GM23338 (cell line): ENCODE measurements around the gene NEK11. TPM values are rescaled to one million over a fixed set of nuclear protein-coding genes. Genes with fewer than 3 reads are reported as not detected.

ENCODE experiments used
- ATAC-seq: fragments of 200-7000 bp; cut with Tn5 transposase; 3 replicates; pipeline ENCODE4 v1.9.1; 2020
- DNase-seq: peaks from one replicate; pipeline ENCODE4 v3.0.0-alpha.2; 2015; ENCODE audit warnings: low spot score
- H2AFZ ChIP-seq: fragments of 200-600 bp; sonication (generic); 2 replicates; pipeline ENCODE4 v1.8.0; 2016; ENCODE audit warnings: antibody characterized with exemption, mild to moderate bottlenecking, moderate library complexity
- H3F3A ChIP-seq: fragments of 200-600 bp; sonication (generic); replicated peaks from 2 replicates; pipeline ENCODE4 v1.8.0; 2017; ENCODE audit warnings: antibody characterized with exemption, mixed run types, low read depth
- H3K27ac ChIP-seq: fragments of 200-600 bp; sonication (generic); 2 replicates; pipeline ENCODE4 v1.6.1; 2016; ENCODE audit warnings: low read depth
- H3K27me3 ChIP-seq: fragments of 200-600 bp; sonication (generic); 2 replicates; pipeline ENCODE4 v1.8.0; 2016; ENCODE audit warnings: mild to moderate bottlenecking, mixed run types, moderate library complexity; ENCODE audit not compliant: insufficient read depth
- H3K36me3 ChIP-seq: fragments of 200-600 bp; sonication (generic); 2 replicates; pipeline ENCODE4 v1.8.0; 2016; ENCODE audit warnings: mild to moderate bottlenecking; ENCODE audit not compliant: insufficient read depth
- H3K4me1 ChIP-seq: fragments of 200-600 bp; sonication (generic); 2 replicates; pipeline ENCODE4 v1.8.0; 2016; ENCODE audit warnings: mild to moderate bottlenecking, moderate library complexity; ENCODE audit not compliant: insufficient read depth
- H3K4me2 ChIP-seq: fragments of 200-600 bp; sonication (generic); 2 replicates; pipeline ENCODE4 v1.7.1; 2017; ENCODE audit warnings: mixed run types
- H3K4me3 ChIP-seq: fragments of 200-600 bp; sonication (generic); 2 replicates; pipeline ENCODE4 v1.6.1; 2016; ENCODE audit warnings: mixed run types
- H3K79me2 ChIP-seq: fragments of 200-600 bp; sonication (generic); replicated peaks from 2 replicates; pipeline ENCODE4 v1.8.0; 2017; ENCODE audit warnings: mild to moderate bottlenecking; ENCODE audit not compliant: insufficient read depth
- H3K9me2 ChIP-seq: fragments of 200-600 bp; sonication (generic); 2 replicates; pipeline ENCODE4 v1.8.0; 2017; ENCODE audit not compliant: insufficient read depth
- H4K20me1 ChIP-seq: fragments of 200-600 bp; sonication (generic); replicated peaks from 2 replicates; pipeline ENCODE4 v1.8.0; 2017; ENCODE audit warnings: mild to moderate bottlenecking; ENCODE audit not compliant: insufficient read depth
- H3K27ac Mint-ChIP-seq: 2 replicates; pipeline ENCODE4 v1.8.0; 2020; ENCODE audit warnings: inconsistent platforms, mild to moderate bottlenecking, moderate library complexity, mixed read lengths
- H3K27me3 Mint-ChIP-seq: 3 replicates; pipeline ENCODE4 v1.8.0; 2022; ENCODE audit warnings: low read depth, mild to moderate bottlenecking, moderate library complexity, mixed read lengths, inconsistent platforms; ENCODE audit not compliant: insufficient read depth, poor library complexity
- H3K36me3 Mint-ChIP-seq: 3 replicates; pipeline ENCODE4 v1.8.0; 2021; ENCODE audit warnings: low read depth, mild to moderate bottlenecking, inconsistent platforms, moderate library complexity, mixed read lengths
- H3K4me1 Mint-ChIP-seq: 3 replicates; pipeline ENCODE4 v1.8.0; 2020; ENCODE audit warnings: mild to moderate bottlenecking, inconsistent platforms, mixed read lengths
- H3K4me3 Mint-ChIP-seq: 3 replicates; pipeline ENCODE4 v1.8.0; 2021; ENCODE audit warnings: moderate library complexity, mild to moderate bottlenecking, inconsistent platforms, mixed read lengths
- H3K9me3 Mint-ChIP-seq: 3 replicates; pipeline ENCODE4 v1.8.0; 2020; ENCODE audit warnings: moderate library complexity, mild to moderate bottlenecking, inconsistent platforms, mixed read lengths
- ETS1 ChIP-seq: IDR thresholded peaks from 2 replicates; pipeline ENCODE4 v1.6.1; 2016; ENCODE audit warnings: antibody characterized with exemption
- EZH2 ChIP-seq: fragments of 200-600 bp; sonication (generic); IDR thresholded peaks from one replicate; pipeline ENCODE4 v1.8.0; 2017; ENCODE audit warnings: antibody characterized with exemption, mild to moderate bottlenecking, low read depth; ENCODE audit not compliant: unreplicated experiment
- NANOG ChIP-seq: IDR thresholded peaks from 2 replicates; pipeline ENCODE4 v1.6.1; 2016; ENCODE audit warnings: antibody characterized with exemption, borderline replicate concordance
- REST ChIP-seq: IDR thresholded peaks from one replicate; pipeline ENCODE4 v1.6.1; 2018; ENCODE audit warnings: antibody characterized with exemption; ENCODE audit not compliant: unreplicated experiment
- ZNF114 ChIP-seq: fragments of 250-450 bp; sonication (Bioruptor Pico); IDR thresholded peaks from 2 replicates; pipeline ENCODE4 v1.5.0; 2020; ENCODE audit warnings: mild to moderate bottlenecking, moderate library complexity
- polyA plus RNA-seq: library from polyadenylated mRNA; unstranded; fragments of >200 nt; fragmentation: Nextera tagmentation; extraction: Ambion mirVana; gene quantifications from 2 replicates; pipeline ENCODE4 v1.2.1, GENCODE V29; 2016
- total RNA-seq: library from RNA; depleted of rRNA; stranded (reverse); fragments of >200 nt; shearing (Covaris generic); gene quantifications from 2 replicates; pipeline ENCODE4 v1.2.3, GENCODE V29; 2014
- TF ChIP-seq, protein P1 (sequence below), 2 experiments: fragments of 200-600 bp in 1 of 2; sonication (generic) in 1 of 2; conservative IDR thresholded peaks; 2 replicates each; pipeline versions ENCODE4 v1.5.1 to v1.6.1; 2016 to 2017; ENCODE audit warnings: antibody characterized with exemption in 2 of 2, low read depth in 2 of 2, mild to moderate bottlenecking in 2 of 2, moderate library complexity in 1 of 2
- TF ChIP-seq, protein P2 (sequence below): fragments of 250-450 bp; sonication (Bioruptor Pico); IDR thresholded peaks from 2 replicates; pipeline ENCODE4 v1.5.0; 2020; ENCODE audit warnings: mild to moderate bottlenecking, moderate library complexity

The NEK11 gene
- total and polyA plus RNA-seq, 2 experiments from 2014 or later: 0.80 to 1.1 TPM

DNA sequence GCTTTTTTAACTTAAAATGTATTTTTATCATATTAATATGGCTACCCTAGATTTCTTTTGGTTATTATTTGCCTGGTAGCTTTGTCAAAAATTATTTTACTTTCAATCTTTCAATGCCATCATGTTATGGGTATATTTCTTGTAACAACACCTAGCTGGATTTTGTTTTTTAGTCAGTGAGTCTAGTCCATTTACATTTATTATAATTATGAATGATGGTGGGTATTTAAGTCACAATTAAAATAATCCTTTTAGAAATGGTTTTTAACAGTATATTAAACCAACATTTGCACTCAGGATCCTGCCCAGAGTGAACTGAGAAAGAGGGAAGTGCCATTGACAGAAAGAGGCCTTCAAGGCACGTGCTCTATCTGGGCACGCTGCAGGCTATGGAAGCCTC lies 315.1 kb downstream of the NEK11 start (continued):
- TF ChIP-seq ZNF114 (no peak), EZH2 (no peak), REST (no peak), ETS1 (no peak)

DNA sequence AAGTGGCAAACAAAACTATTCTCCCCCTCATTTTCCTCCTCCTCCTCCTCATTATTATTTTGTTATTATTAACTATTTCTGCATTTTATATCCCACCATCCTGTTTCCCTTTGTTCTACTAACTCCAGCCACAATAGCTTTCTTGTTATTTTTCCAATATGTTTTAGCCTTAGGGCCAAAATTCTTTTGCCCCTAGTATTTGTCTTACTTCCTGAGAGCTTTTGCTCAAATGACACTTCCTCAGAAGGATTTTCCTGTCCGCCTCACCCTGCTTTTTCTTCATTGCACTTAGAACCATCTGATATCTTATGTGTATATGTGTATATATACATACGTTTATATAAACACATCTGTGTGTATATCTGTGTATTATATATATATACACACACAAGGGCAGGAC lies 322.2 kb downstream of the NEK11 start:
- TF ChIP-seq, protein P1, sequence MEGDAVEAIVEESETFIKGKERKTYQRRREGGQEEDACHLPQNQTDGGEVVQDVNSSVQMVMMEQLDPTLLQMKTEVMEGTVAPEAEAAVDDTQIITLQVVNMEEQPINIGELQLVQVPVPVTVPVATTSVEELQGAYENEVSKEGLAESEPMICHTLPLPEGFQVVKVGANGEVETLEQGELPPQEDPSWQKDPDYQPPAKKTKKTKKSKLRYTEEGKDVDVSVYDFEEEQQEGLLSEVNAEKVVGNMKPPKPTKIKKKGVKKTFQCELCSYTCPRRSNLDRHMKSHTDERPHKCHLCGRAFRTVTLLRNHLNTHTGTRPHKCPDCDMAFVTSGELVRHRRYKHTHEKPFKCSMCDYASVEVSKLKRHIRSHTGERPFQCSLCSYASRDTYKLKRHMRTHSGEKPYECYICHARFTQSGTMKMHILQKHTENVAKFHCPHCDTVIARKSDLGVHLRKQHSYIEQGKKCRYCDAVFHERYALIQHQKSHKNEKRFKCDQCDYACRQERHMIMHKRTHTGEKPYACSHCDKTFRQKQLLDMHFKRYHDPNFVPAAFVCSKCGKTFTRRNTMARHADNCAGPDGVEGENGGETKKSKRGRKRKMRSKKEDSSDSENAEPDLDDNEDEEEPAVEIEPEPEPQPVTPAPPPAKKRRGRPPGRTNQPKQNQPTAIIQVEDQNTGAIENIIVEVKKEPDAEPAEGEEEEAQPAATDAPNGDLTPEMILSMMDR (conservative IDR thresholded peaks at IDR 0.05; ENCODE audit: low read depth in 2 of 2): no peak
- TF ChIP-seq, protein P2, sequence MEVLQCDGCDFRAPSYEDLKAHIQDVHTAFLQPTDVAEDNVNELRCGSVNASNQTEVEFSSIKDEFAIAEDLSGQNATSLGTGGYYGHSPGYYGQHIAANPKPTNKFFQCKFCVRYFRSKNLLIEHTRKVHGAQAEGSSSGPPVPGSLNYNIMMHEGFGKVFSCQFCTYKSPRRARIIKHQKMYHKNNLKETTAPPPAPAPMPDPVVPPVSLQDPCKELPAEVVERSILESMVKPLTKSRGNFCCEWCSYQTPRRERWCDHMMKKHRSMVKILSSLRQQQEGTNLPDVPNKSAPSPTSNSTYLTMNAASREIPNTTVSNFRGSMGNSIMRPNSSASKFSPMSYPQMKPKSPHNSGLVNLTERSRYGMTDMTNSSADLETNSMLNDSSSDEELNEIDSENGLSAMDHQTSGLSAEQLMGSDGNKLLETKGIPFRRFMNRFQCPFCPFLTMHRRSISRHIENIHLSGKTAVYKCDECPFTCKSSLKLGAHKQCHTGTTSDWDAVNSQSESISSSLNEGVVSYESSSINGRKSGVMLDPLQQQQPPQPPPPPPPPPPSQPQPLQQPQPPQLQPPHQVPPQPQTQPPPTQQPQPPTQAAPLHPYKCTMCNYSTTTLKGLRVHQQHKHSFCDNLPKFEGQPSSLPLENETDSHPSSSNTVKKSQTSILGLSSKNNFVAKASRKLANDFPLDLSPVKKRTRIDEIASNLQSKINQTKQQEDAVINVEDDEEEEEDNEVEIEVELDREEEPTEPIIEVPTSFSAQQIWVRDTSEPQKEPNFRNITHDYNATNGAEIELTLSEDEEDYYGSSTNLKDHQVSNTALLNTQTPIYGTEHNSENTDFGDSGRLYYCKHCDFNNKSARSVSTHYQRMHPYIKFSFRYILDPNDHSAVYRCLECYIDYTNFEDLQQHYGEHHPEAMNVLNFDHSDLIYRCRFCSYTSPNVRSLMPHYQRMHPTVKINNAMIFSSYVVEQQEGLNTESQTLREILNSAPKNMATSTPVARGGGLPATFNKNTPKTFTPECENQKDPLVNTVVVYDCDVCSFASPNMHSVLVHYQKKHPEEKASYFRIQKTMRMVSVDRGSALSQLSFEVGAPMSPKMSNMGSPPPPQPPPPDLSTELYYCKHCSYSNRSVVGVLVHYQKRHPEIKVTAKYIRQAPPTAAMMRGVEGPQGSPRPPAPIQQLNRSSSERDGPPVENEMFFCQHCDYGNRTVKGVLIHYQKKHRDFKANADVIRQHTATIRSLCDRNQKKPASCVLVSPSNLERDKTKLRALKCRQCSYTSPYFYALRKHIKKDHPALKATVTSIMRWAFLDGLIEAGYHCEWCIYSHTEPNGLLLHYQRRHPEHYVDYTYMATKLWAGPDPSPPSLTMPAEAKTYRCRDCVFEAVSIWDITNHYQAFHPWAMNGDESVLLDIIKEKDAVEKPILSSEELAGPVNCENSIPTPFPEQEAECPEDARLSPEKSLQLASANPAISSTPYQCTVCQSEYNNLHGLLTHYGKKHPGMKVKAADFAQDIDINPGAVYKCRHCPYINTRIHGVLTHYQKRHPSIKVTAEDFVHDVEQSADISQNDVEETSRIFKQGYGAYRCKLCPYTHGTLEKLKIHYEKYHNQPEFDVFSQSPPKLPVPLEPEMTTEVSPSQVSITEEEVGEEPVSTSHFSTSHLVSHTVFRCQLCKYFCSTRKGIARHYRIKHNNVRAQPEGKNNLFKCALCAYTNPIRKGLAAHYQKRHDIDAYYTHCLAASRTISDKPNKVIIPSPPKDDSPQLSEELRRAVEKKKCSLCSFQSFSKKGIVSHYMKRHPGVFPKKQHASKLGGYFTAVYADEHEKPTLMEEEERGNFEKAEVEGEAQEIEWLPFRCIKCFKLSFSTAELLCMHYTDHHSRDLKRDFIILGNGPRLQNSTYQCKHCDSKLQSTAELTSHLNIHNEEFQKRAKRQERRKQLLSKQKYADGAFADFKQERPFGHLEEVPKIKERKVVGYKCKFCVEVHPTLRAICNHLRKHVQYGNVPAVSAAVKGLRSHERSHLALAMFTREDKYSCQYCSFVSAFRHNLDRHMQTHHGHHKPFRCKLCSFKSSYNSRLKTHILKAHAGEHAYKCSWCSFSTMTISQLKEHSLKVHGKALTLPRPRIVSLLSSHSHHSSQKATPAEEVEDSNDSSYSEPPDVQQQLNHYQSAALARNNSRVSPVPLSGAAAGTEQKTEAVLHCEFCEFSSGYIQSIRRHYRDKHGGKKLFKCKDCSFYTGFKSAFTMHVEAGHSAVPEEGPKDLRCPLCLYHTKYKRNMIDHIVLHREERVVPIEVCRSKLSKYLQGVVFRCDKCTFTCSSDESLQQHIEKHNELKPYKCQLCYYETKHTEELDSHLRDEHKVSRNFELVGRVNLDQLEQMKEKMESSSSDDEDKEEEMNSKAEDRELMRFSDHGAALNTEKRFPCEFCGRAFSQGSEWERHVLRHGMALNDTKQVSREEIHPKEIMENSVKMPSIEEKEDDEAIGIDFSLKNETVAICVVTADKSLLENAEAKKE (CRISPR knock-in tag): no peak
- TF ChIP-seq ZNF114: no peak
- TF ChIP-seq NANOG: no peak
- no peaks in the 10 kb centered on the region for H4K20me1 ChIP-seq
- Mint-ChIP-seq H3K27ac (no peak overlapping the region), H3K27me3 (no peaks in the 10 kb centered on the region), H3K9me3 (peaks cover 13% of the 10 kb centered on the region), H3K36me3 (peaks cover 7% of the 10 kb centered on the region), H3K4me1 (peaks cover 31% of the 10 kb centered on the region), H3K4me3 (no peak overlapping the region)
- H3K9me2 ChIP-seq: 0 out of 2 replicates have a peak, but pooled peaks cover 4% of the 10 kb centered on the region
- no peaks in the 10 kb centered on the region for H3K27me3 ChIP-seq
- ATAC-seq (no peak), DNase-seq (no peak)
- H3K79me2 ChIP-seq: no peaks in the 10 kb centered on the region
- H3K4me2 ChIP-seq: no peak overlapping the region
- peaks cover 19% of the 10 kb centered on the region for H3K4me1 ChIP-seq
- no peak overlapping the region for H3K4me3 ChIP-seq
- no peaks in the 10 kb centered on the region for H3F3A ChIP-seq
- H3K36me3 ChIP-seq: no peaks in the 10 kb centered on the region
- no peak overlapping the region for H3K27ac ChIP-seq
- no peak overlapping the region for H2AFZ ChIP-seq
